Adrenal gland (tissue), 5 donors: ENCODE measurements around the gene SLC25A19.
"Not testable (repeated sequence)": the region's sequence is repeated elsewhere in the genome, so short reads cannot be mapped to it uniquely, and the experiment has no call there.

Experiments
- CTCF ChIP-seq, 6 experiments: fragments of 450-650 bp in 4 of 6; fragments of 200-600 bp in 2 of 6; sonication (generic) in 1 of 6; IDR thresholded peaks; 1 replicate in 5 of 6; 2 replicates in 1 of 6; pipeline versions ENCODE4 v1.5.1 to v1.8.0; 2016 to 2021; ENCODE audit warnings: antibody characterized with exemption in 6 of 6, mild to moderate bottlenecking in 2 of 6, moderate library complexity in 1 of 6
- POLR2A ChIP-seq, 2 donors: fragments of 450-650 bp; IDR thresholded peaks; one replicate each; pipeline ENCODE4 v1.6.1; 2017; ENCODE audit warnings: antibody characterized with exemption in 2 of 2, mild to moderate bottlenecking in 2 of 2, moderate library complexity in 1 of 2
- donor health status: DM: no; HTN: no; CAD: no.

- TF ChIP-seq POLR2A, CTCF (IDR thresholded peaks at IDR 0.05): not testable (repeated sequence)
These were observed 33.1 kb downstream of the SLC25A19 start for GRCh38 chr17:75255954-75256698.
